ENCODE results near the gene KIF1B. TPM values are rescaled to one million over a fixed set of nuclear protein-coding genes. Genes with fewer than 3 reads are reported as not detected.
"Not testable (repeated sequence)": the region's sequence is repeated elsewhere in the genome, so short reads cannot be mapped to it uniquely, and the experiment has no call there.

KIF1B gene
- total and polyA plus RNA-seq, 10 of the 15 experiments (the other 5 are each of a cell fraction or from before 2014, with no cell fraction given): 2.1 to 16.5 (median 8.7) TPM

GRCh38 chr1:10424651-10425050 lies 214.3 kb downstream of the KIF1B start (continued):
- no peak for TF ChIP-seq REST (IDR thresholded peaks at IDR 0.05; ENCODE audit: low read depth, low read length)
- no peak for TF ChIP-seq BMI1 (IDR thresholded peaks at IDR 0.05; ENCODE audit: borderline replicate concordance)
- TF ChIP-seq WRNIP1 (IDR thresholded peaks at IDR 0.05; ENCODE audit: borderline replicate concordance, low read depth, low read length): no peak

GRCh38 chr1:10425826-10426534 lies 215.6 kb downstream of the KIF1B start:
- in situ Hi-C loops (cut with MboI); RAD21 ChIA-PET (ENCODE audit: unreplicated experiment); H3K4me2 ChIP-seq (ENCODE audit: control insufficient read depth, insufficient read depth); H3K9ac ChIP-seq (ENCODE audit: control insufficient read depth, insufficient read depth, low read length); H2AFZ ChIP-seq (ENCODE audit: control insufficient read depth, low read depth, low read length); H3K27me3 ChIP-seq (replicated peaks in 1 of 2; ENCODE audit: control insufficient read depth in 2 of 2, insufficient read depth in 2 of 2, low read length in 1 of 2); H3K27ac ChIP-seq (ENCODE audit: control insufficient read depth, insufficient read depth); ATAC-seq; DNase-seq (ENCODE audit: low read depth, low spot score); H3K4me1 ChIP-seq (ENCODE audit: control insufficient read depth, insufficient read depth, low read length); H4K20me1 ChIP-seq (ENCODE audit: control insufficient read depth, insufficient read depth); FAIRE-seq; H3K4me3 ChIP-seq; H3K36me3 ChIP-seq (ENCODE audit: control insufficient read depth in 2 of 2, insufficient read depth in 2 of 2, low read length in 1 of 2); BruUV-seq (replicated peaks); POLR2A ChIA-PET; H3K9me3 ChIP-seq (replicated peaks; ENCODE audit: control insufficient read depth, insufficient read depth, low read length); H3K79me2 ChIP-seq (ENCODE audit: control insufficient read depth, insufficient read depth, low read length); SMC1A ChIA-PET (ENCODE audit: uncharacterized antibody, unreplicated experiment): not testable (repeated sequence)
- CTCF ChIA-PET: interaction anchor here (0.6 to 1.1 kb wide), 2 partner anchors 69 to 483 kb away, joined by 3 read pairs; no protein-coding TSS in a partner anchor
- 58% methylated on average over 16 of the region's 21 CpGs for WGBS (ENCODE audit: insufficient coverage, insufficient replicate concordance, low lambda C conversion rate, missing lambda C conversion rate)
- intact Hi-C loops (cut with micrococcal nuclease; ENCODE audit: unreplicated experiment): loop anchor here (5.0 kb wide), 1 partner anchor 214 kb away; the partner anchor contains the start of gene KIF1B
- TF ChIP-seq NFYB (IDR thresholded peaks at IDR 0.05; ENCODE audit: insufficient read depth, low read depth, low read length): 0 out of 2 replicates have a peak, but pooled peaks have one; percentile 19

- SMC1A ChIA-PET (ENCODE audit: uncharacterized antibody, unreplicated experiment); RAD21 ChIA-PET (ENCODE audit: unreplicated experiment); BruUV-seq (replicated peaks); H3K9me3 ChIP-seq (replicated peaks; ENCODE audit: control insufficient read depth, insufficient read depth, low read length); H3K36me3 ChIP-seq (ENCODE audit: control insufficient read depth in 2 of 2, insufficient read depth in 2 of 2, low read length in 1 of 2); ATAC-seq; FAIRE-seq; H3K27me3 ChIP-seq (replicated peaks in 1 of 2; ENCODE audit: control insufficient read depth in 2 of 2, insufficient read depth in 2 of 2, low read length in 1 of 2); POLR2A ChIA-PET; H3K4me2 ChIP-seq (ENCODE audit: control insufficient read depth, insufficient read depth); H3K4me3 ChIP-seq; in situ Hi-C loops (cut with MboI); H2AFZ ChIP-seq (ENCODE audit: control insufficient read depth, low read depth, low read length); H4K20me1 ChIP-seq (ENCODE audit: control insufficient read depth, insufficient read depth); H3K27ac ChIP-seq (ENCODE audit: control insufficient read depth, insufficient read depth); H3K4me1 ChIP-seq (ENCODE audit: control insufficient read depth, insufficient read depth, low read length); H3K9ac ChIP-seq (ENCODE audit: control insufficient read depth, insufficient read depth, low read length); H3K79me2 ChIP-seq (ENCODE audit: control insufficient read depth, insufficient read depth, low read length); DNase-seq (ENCODE audit: low read depth, low spot score): not testable (repeated sequence)
- intact Hi-C loops (cut with micrococcal nuclease; ENCODE audit: unreplicated experiment): loop anchor here (5.0 kb wide), 1 partner anchor 214 kb away; the partner anchor contains the start of gene KIF1B
- WGBS (ENCODE audit: insufficient coverage, insufficient replicate concordance, low lambda C conversion rate, missing lambda C conversion rate): no CpG with 5 or more reads among the region's 21 CpGs
- CTCF ChIA-PET: interaction anchor here (0.6 to 1.1 kb wide), 2 partner anchors 69 to 482 kb away, joined by 3 read pairs; no protein-coding TSS in a partner anchor
Measured at GRCh38 chr1:10426535-10426848, 216.1 kb downstream of the KIF1B start.
